Duodenal mucosa (tissue), 2 donors: ENCODE measurements around the gene GPRIN1.
"Not testable (repeated sequence)": the region's sequence is repeated elsewhere in the genome, so short reads cannot be mapped to it uniquely, and the experiment has no call there.

Source experiments
- H3K27ac ChIP-seq: one replicate; pipeline ENCODE4 v1.7.0; 2013; ENCODE audit warnings: low read depth, low read length
- H3K27me3 ChIP-seq, 2 donors: one replicate each; pipeline ENCODE4 v1.7.0; 2013; ENCODE audit warnings: low read length in 2 of 2, control low read depth in 1 of 2; ENCODE audit not compliant: insufficient read depth in 2 of 2, control insufficient read depth in 1 of 2
- H3K36me3 ChIP-seq, 2 donors: one replicate each; pipeline ENCODE4 v1.7.0; 2013; ENCODE audit warnings: low read length in 2 of 2, control low read depth in 1 of 2; ENCODE audit not compliant: insufficient read depth in 2 of 2, control insufficient read depth in 1 of 2
- H3K4me1 ChIP-seq, 2 donors: one replicate each; pipeline ENCODE4 v1.7.0; 2013; ENCODE audit warnings: low read length in 2 of 2, control low read depth in 1 of 2; ENCODE audit not compliant: insufficient read depth in 2 of 2, control insufficient read depth in 1 of 2
- H3K4me3 ChIP-seq, 2 donors: one replicate each; pipeline ENCODE4 v1.7.0; 2013; ENCODE audit warnings: low read length in 2 of 2, low read depth in 1 of 2
- H3K9ac ChIP-seq, 2 donors: one replicate each; pipeline ENCODE4 v1.7.0; 2013; ENCODE audit warnings: low read length in 2 of 2, low read depth in 1 of 2
- H3K9me3 ChIP-seq, 2 donors: one replicate each; pipeline ENCODE4 v1.7.0; 2013; ENCODE audit warnings: low read length in 2 of 2, control low read depth in 1 of 2; ENCODE audit not compliant: control insufficient read depth in 1 of 2

The GPRIN1 gene

GRCh38 chr5:176560364-176560763 lies 49.6 kb downstream of the GPRIN1 start:
- Histone ChIP-seq H3K36me3 (peaks cover 0 to 2% of the 10 kb centered on the region in 2 donors), H3K9ac (no peak overlapping the region), H3K27me3 (no peaks in the 10 kb centered on the region), H3K27ac (no peak overlapping the region), H3K9me3 (no peaks in the 10 kb centered on the region), H3K4me3 (no peak overlapping the region), H3K4me1 (no peaks in the 10 kb centered on the region)

DNA sequence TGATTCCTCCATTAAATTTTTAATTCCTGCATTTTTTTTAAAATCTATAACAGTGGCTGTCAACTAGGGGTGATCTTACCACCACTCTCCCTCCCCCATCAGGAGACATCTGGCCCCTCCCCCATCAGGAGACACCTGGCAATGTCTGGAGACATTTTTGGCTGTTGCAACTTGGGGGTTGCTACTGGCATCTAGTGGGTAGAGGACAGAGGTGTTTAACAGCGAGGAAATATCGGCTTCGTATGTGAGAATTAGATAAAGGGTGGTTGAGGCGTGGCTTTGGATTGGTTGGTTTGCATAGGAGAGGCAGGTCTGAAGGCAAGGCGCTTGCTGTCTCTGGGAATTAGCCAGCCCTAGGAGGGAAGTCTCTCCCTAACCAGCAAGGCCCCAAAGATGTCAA lies 50.3 kb downstream of the GPRIN1 start:
- Histone ChIP-seq H3K4me1 (no peaks in the 10 kb centered on the region), H3K36me3 (peaks cover 0 to under 1% of the 10 kb centered on the region in 2 donors), H3K9ac (no peak overlapping the region), H3K27me3 (no peaks in the 10 kb centered on the region), H3K27ac (no peak overlapping the region), H3K4me3 (no peak overlapping the region), H3K9me3 (no peaks in the 10 kb centered on the region)

DNA sequence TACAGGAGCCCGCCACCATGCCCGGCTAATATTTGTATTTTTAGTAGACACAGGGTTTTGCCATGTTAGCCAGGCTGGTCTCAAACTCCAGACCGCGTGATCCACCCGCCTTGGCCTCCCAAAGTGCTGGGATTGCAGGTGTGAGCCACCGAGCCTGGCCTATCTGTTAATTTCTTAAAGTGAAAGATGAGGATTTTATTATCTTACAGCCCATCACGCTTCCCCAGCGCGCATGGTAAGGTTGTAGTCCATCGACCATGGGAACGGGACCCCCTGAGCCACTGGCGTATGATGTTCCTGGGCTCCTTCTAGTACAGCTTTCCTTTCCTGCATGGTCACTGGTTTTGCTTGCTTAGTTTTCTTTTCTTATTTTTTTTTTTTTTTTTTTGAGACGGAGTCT lies 52.1 kb downstream of the GPRIN1 start:
- H3K4me3 ChIP-seq = no peak overlapping the region
- H3K27ac ChIP-seq = no peak overlapping the region
- no peak overlapping the region for H3K9ac ChIP-seq
- H3K4me1 ChIP-seq = peaks cover 9 to 11% of the 10 kb centered on the region in 2 donors
- no peaks in the 10 kb centered on the region for H3K27me3 ChIP-seq
- no peaks in the 10 kb centered on the region for H3K9me3 ChIP-seq
- H3K36me3 ChIP-seq = peaks cover 0 to 3% of the 10 kb centered on the region in 2 donors

GRCh38 chr5:176553260-176554085 lies 56.5 kb downstream of the GPRIN1 start:
- Histone ChIP-seq H3K4me1 (peaks cover 16 to 34% of the 10 kb centered on the region in 2 donors), H3K27ac (peak overlapping the region; percentile 28), H3K9me3 (no peaks in the 10 kb centered on the region), H3K27me3 (no peaks in the 10 kb centered on the region), H3K36me3 (peaks cover 0 to 7% of the 10 kb centered on the region in 2 donors), H3K9ac (peak overlapping the region; percentile 14 to 26), H3K4me3 (peak overlapping the region in 1 of 2 donors; percentile 46)

DNA sequence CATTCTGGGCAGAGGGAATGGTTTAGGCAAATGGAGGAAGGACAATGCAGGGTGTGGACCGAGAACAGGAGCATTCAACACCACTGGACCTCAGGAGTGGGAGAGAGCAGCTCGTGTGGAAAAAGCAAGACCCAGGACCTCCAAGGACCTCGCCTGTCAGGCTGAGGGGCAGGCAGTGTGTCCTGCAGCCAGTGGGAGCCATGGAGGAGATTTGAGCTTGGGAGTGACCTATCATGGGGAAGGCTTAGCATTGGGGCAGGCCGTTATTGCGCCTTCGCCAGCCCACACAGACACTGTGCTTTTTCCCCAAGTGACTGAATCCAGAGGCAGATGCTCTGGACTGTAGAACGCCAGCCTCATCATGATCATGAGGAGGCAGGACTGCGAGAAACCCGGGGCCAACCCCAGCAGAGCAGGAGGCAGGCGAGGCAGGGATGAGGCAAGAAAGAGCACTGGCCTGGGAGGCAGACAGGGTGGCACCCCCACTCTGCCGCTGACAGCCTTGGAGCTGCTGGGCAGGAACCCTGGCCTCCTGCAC lies 57.6 kb downstream of the GPRIN1 start:
- Histone ChIP-seq H3K27me3 (no peaks in the 10 kb centered on the region), H3K9ac (peak overlapping the region; percentile 39 to 59), H3K9me3 (no peaks in the 10 kb centered on the region), H3K4me1 (peaks cover 23 to 41% of the 10 kb centered on the region in 2 donors), H3K4me3 (peak overlapping the region; percentile 40 to 46), H3K36me3 (peaks cover 0 to 7% of the 10 kb centered on the region in 2 donors), H3K27ac (peak overlapping the region; percentile 71)

- H3K27me3 ChIP-seq, H3K9me3 ChIP-seq, H3K36me3 ChIP-seq: not testable (repeated sequence)
- Histone ChIP-seq H3K4me3 (peak overlapping the region; percentile 61 to 62), H3K4me1 (peaks cover 28 to 54% of the 10 kb centered on the region in 2 donors), H3K27ac (peak overlapping the region; percentile 84), H3K9ac (peak overlapping the region; percentile 77 to 86)
Observed at GRCh38 chr5:176550937-176551336, 59.0 kb downstream of the GPRIN1 start.

DNA sequence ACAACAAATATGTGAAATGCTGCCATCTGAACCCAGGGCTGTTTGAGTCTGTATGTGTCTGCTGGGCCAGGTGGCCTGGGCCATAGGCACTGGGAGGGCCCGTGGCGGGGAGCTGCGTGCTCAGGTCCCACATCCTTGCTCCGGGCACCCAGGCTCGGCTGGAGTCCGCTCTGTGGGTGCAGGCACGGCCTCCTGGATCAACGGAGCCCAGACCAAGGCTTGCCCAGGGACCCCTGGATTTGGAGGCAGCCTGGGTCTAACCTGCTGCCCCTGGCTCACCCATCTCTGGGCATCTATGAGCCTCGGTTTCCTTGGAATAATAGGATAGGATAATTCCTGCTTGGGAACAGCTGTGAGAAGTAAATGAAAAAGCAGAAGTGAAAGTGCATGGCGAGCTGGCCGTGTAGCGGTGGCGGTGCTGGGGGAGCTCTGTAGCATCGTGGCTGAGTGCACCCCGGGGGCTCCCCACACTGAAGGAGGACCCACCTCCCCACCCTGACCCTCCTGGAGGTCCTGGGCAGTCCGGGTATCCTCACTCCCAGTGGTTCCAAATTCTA lies 59.6 kb downstream of the GPRIN1 start:
- Histone ChIP-seq H3K4me3 (peak overlapping the region; percentile 61 to 62), H3K9me3 (no peaks in the 10 kb centered on the region), H3K4me1 (peaks cover 28 to 59% of the 10 kb centered on the region in 2 donors), H3K36me3 (peaks cover 0 to 7% of the 10 kb centered on the region in 2 donors), H3K27ac (peak overlapping the region; percentile 84), H3K27me3 (no peaks in the 10 kb centered on the region), H3K9ac (peak overlapping the region; percentile 77 to 86)

- Histone ChIP-seq H3K4me3 (peak overlapping the region; percentile 61 to 62), H3K9me3 (no peaks in the 10 kb centered on the region), H3K4me1 (peaks cover 28 to 63% of the 10 kb centered on the region in 2 donors), H3K9ac (peak overlapping the region; percentile 77 to 86), H3K27ac (peak overlapping the region; percentile 84), H3K27me3 (no peaks in the 10 kb centered on the region), H3K36me3 (peaks cover 0 to 7% of the 10 kb centered on the region in 2 donors)
Observed at GRCh38 chr5:176549871-176550270, 60.1 kb downstream of the GPRIN1 start.

DNA sequence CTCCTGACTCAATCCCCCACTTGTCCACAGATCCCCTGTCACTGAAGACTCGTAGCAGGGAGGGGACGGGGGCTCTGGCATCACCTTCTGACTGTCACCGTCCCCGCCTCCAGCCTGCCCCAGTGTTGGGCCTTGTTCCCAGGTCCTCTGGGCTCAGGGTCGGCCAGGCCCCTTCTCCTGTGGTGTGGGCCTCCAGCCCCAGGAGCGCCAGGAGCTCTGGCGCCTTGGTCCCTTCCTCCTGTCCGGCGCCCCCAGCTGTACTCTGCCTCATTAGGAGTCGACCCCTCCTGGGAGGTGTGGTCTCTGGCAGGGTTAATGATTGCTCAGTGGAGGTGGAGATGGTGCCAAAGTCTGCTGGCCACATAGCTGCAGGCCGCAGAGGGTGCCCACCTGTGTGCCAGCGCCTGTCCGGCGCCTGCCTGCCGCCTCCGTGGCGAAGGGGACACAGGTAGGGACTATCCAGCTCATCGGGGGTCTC lies 61.0 kb downstream of the GPRIN1 start, which contains the start of gene CDHR2:
TSS of gene CDHR2 (plus strand) at position 376 of the 478 bp plus-strand sequence. CDS start 16,011 bp downstream, outside the sequence.
- H3K9me3 ChIP-seq = no peaks in the 10 kb centered on the region
- peak within 1 kb of the TSS; percentile 61 to 62 for H3K4me3 ChIP-seq
- peaks cover 24 to 64% of the 10 kb centered on the region in 2 donors for H3K4me1 ChIP-seq
- H3K36me3 ChIP-seq = peaks cover 0 to 7% of the 10 kb centered on the region in 2 donors
- H3K27ac ChIP-seq = peak within 1 kb of the TSS; percentile 84
- no peaks in the 10 kb centered on the region for H3K27me3 ChIP-seq
- H3K9ac ChIP-seq = peak within 1 kb of the TSS; percentile 77 to 86

DNA sequence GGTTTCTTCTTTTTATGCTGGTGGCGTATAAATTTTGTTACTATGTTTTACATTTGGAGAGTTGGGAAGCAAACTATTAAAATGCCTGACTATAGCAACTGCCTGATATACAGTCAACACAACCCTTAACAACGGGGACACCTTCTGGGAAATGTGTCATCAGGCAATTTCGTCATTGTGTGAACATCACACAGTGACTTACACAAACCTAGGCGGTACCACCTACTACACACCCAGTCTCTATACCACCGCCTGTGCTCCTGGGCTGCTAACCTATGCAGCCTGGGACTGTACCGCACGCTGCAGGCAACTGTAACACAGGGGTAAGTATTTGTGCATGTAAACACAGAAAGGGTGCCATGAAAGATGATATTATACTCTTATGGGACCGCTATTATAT lies 62.2 kb downstream of the GPRIN1 start:
- H3K4me3 ChIP-seq = peak overlapping the region in 1 of 2 donors; percentile 12
- H3K27me3 ChIP-seq = no peaks in the 10 kb centered on the region
- H3K9me3 ChIP-seq = no peaks in the 10 kb centered on the region
- peak overlapping the region; percentile 48 to 75 for H3K9ac ChIP-seq
- peak overlapping the region; percentile 95 for H3K27ac ChIP-seq
- H3K4me1 ChIP-seq = peaks cover 19 to 62% of the 10 kb centered on the region in 2 donors
- peaks cover 0 to 4% of the 10 kb centered on the region in 2 donors for H3K36me3 ChIP-seq
